GM21360 (cell line): Measurements from ENCODE around the gene VANGL2.

ENCODE experiments used
- ATAC-seq: cut with Tn5 transposase; IDR thresholded peaks from one replicate; pipeline ENCODE4 v1.9.1; 2021; ENCODE audit warnings: mild to moderate bottlenecking, moderate library complexity; ENCODE audit not compliant: unreplicated experiment

Gene VANGL2

DNA sequence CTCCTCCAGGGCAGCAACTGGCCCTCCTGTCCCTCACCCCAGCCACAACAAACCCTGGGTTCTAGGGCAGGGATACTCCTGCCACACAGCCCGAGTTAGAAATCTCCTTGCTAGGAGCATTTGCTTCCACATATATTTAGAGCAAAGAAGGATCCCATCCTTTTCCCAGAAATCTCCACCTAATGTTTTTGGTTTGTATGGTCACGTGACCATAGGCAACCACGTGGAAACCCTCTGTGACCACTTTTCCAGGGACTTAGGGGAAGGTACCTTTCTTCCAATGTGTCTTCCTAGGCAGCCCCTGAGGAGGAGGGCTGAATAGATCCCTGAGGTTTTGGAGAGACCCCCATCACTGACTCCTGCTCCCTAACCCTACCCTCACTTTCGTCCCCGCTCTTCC is 25.5 kb downstream of the VANGL2 start:
- ATAC-seq: no peak

DNA sequence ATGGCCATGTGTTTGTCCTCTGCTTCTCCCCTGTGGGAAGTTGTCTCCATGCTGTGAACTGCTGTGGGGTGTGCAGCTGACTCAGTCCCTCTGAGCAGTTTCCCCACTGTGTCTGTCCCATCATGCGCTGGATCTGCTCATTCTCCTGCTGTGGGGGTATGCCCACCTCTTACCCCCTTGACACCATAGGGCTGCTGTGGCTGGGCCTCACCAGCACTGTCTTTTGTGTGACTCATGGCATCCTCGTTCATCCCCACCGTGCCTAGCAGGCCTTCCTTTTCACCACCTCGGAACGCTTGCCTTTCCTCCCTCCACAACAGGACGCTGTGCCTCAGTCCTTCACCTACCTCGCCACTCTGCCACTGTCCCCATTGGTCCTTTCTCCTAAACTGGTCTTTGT is 27.3 kb downstream of the VANGL2 start:
- no peak for ATAC-seq

DNA sequence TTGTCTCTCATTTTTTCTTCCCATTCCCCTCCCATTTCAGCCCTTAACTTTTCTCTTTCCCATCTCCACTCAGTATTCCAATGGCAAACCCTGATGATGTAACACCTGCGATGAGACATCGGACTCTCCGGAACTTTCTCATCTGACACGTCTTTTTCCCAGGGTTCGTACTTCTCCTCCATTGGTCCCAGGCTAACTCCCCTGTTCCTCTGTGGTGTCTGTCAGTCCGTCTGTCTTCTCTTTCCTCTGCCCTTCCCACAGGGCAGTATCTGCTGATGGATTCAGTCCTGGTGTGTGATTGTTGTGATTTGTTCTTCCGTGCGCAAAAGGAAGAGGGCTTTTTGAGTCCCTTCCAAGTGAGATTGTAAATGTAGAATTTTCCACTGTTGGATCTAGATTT is 27.7 kb downstream of the VANGL2 start:
- no peak for ATAC-seq

DNA sequence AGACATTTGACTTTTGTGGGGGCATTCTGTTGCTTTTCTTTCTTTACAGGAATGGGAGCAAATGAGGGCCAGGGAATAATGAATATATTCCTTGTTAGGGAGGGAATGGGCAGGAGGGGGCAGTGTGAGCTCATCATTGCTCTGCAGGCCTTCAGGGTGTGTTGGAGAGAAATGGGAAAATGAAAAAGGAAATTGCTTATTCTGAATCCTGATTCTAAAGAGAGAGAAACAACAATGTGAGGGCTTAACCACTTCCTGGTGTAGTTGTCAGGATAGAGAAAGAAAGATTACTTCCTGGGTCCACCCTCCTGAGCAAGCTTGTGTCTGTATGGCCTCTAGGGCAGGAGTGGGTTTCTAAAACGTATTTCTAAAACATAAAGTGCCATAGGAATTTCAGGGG is 28.3 kb downstream of the VANGL2 start:
- no peak for ATAC-seq

DNA sequence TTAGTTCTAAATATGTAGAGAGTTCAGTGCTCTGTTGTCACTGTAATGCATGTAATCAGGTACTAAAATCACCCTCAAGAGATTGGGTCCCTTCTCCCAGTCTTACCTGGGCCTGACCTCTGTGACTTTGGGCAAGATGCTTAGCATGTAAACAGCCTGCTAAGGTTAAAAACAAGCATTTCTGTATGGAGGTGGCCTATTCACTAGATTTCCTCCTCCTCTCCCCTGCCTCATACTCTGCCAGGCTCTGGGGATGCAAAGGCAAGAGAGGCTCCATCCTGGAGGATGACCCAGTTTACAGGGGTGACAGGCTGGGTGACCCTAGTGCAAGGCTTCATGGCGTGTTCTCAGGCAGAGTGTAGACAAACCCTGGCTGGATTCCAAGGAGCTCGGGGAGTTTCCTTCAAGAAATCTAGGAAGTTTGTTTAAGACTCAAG is 28.8 kb downstream of the VANGL2 start:
- no peak for ATAC-seq

GRCh38 chr1:160429702-160430535 is 29.6 kb downstream of the VANGL2 start:
- ATAC-seq: peak; percentile 41

DNA sequence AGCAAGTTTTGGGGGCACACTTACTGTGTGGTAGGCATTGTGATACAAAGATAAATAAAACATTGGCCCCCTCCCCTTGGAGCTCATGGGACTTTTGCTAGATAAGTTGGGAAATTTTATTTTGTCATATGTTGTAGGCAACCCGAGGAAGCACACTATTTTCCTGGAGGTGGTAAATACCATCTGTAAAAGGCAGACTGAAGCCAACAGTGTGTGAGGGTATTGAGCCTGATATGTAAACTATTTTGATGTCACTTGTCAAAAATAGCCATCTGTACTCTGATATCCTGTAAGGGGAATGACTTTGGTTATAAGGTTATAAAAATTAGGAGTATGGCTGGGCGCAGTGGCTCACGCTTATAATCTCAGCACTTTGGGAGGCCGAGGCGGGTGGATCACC is 30.6 kb downstream of the VANGL2 start:
- ATAC-seq: no peak

DNA sequence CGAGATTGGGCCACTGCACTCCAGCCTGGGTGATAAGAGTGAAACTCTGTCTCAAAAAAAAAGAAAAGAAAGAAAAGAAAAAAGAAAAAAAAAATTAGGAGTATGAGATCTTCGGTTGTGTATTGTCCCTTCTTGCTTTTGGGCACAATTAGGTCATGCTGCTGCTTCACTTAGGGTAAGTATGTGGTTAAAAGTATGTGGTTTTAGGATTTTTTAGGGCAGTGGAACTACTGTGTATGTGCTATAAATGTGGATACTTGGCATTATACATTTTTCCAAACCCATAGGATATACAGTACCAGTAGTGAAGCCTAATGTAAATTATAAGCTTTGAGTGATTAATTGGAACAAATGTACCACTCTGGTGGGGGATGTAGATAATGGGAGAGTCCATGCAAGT is 31.2 kb downstream of the VANGL2 start:
- ATAC-seq: no peak

- ATAC-seq: no peak
Measured at GRCh38 chr1:160432371-160432786, 32.0 kb downstream of the VANGL2 start.

DNA sequence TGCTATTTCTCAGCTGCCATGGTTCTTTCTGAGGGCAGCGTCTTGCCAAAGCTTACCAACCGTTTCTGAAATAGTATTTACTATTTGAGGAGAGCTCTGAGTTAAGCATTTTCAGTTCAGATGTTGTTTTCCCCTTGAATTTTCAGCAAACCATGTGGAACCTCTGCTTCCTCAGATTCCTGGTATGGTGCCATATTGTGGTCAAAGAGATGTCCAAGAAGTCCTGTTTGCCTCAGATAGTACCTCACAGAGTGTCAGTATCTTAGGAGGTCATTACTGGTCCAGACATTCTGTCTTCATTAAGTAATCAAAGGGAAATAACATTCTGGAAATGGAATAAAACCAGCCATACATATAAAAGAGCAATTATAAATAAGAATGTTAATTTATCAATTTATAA is 36.6 kb downstream of the VANGL2 start:
- no peak for ATAC-seq

DNA sequence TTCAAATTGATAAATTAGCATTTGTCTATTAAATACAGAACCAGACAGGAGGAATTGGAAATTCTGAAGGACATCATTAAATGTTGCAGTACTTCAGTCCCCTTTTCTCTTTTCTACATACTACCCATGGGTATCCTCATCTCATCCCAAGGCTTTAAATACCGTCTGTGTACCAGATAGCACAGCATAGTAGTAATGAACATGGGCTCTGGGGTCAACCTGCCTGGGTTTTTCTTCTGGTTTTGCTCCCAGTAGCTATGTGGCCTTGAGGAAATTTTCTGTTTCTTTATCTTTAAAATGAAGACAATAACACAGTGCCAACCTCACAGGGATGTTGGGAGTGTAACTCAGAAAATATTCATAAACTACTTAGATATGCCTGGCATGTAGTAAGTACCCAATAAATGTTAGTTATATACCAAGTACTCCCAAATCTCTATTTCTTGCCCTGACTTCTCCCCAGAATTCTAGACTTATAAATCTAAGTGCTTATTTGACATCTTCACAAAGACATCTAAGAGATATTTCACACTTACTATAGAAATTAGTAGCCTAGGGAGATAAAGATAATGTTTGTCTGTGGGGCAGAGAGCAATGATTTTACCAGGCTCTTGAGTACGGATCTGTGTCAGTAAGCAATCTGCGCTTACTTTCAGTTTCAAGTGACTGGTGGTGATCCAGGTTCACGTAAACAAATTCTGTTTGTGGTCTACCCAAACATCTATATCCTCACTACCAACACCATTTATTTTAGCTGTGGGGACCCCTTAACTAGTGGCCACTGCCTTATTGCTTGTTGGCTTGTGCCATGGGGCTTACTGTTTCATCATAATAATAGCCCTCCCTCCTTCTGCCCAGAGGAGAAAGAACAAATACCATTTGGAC is 37.3 kb downstream of the VANGL2 start:
- ATAC-seq: peak; percentile 77

- ATAC-seq: peak; percentile 24
Measured at GRCh38 chr1:160438317-160438918, 38.1 kb downstream of the VANGL2 start.

DNA sequence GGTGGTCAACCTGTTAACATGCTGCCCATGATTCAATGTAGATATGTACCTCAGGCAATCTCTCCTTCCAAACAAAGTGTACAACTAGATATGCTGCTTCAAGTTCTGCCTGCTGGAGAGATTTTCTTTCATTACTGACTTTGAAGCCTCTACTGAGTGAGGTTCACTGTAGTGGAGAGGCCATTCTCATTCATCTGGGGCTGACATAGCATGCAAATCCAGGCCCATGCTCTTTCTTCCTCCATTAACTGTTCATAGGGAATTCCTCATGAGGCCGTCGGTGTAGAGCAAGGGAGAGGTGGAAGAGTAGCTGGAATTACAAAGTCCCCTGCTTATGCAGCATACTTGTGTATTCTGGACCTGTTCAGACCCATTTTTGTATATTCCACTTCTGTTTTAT is 38.6 kb downstream of the VANGL2 start:
- no peak for ATAC-seq

- ATAC-seq: no peak
Measured at GRCh38 chr1:160439718-160440117, 39.4 kb downstream of the VANGL2 start.

- ATAC-seq: no peak
Measured at GRCh38 chr1:160446945-160447600, 46.7 kb downstream of the VANGL2 start.

DNA sequence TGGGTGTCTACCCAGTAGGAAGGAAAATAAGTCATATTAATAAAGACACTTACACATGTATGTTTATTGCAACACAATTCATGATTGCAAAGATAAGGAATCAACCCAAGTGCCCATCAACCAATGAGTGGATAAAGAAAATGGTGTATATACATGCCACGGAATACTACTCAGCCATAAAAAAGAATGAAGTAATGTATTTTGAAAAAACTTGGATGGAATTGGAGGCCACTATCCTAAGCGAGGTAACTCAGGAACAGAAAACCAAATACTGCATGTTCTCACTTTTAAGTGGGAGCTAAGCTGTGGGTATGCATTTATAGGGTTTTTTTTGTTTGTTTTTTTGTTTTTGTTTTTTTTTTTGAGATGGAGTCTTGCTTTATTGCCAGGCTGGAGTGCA is 49.1 kb downstream of the VANGL2 start:
- ATAC-seq: no peak

- ATAC-seq: peak; percentile 30
Measured at GRCh38 chr1:160451119-160451858, 50.9 kb downstream of the VANGL2 start.

GRCh38 chr1:160451859-160452232 is 51.5 kb downstream of the VANGL2 start:
- peak; percentile 37 for ATAC-seq

DNA sequence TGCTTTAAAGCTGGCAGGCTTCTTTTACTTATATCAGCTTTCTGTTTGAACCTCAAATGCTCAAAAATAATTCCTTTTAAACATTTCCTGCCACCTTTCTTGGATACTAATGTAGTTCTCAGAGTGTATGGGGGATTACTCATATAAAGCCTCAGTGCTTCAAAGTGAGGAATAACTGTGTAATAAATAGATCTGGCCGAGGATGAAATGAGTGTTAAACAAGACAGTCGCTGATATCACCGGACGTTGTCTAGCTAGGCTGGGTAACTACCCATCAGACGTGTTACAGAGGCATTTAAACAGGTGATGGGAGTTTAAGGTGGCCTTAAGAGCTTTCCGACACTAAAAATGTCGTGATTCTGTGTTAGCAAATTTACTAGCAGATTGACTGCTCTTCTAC is 53.1 kb downstream of the VANGL2 start:
- ATAC-seq: peak; percentile 38

DNA sequence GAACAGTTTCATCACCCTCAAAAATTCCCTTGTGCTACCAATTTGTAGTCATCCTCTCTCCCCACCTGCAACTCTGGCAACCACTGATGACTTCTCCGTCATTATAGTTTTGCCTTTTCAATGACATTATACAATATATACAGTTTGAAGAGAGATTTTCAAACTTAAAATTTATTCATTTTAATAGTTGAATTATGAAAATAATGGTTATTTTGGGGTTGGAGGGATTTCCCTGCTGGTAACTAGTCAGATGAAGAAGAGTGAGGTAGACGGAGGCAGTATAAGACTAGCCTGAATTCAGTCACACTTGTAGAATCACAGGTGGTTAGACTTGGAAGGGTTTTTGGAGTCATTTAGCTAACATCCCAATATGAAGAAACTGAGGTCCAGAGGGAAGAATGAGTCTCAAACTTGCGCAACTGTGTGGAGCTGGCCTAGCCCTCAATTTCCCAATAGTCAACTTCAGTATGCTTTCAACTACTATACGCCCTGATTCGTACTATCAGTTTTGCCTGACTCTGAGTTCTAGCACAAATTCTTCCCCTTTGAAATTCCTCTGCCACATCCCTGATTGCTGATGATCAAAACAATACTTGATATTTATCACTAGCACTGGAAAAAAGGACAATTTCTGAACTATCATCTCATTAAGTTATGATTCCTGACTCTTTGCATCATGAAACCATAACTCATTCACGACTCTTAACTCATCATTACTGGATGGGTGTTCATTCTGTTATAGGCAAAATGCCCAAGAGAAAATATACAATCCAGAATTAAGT is 54.2 kb downstream of the VANGL2 start:
- no peak for ATAC-seq
